GM12878 (cell line): ENCODE data around the gene KIF2A. TPM values are rescaled to one million over a fixed set of nuclear protein-coding genes. Genes with fewer than 3 reads are reported as not detected.

Source experiments
- ATAC-seq: fragments of 200-7000 bp; cut with Tn5 transposase; 3 replicates; pipeline ENCODE4 v1.9.1; 2020; ENCODE audit warnings: mild to moderate bottlenecking, moderate library complexity
- BruUV-seq: library from RNA; stranded (reverse); fragments of 400-500 nt; replicated peaks from 2 replicates; lab custom pipeline; 2021; lab: Mats Ljungman, UMichigan
- CTCF ChIA-PET: fragments of 300-600 bp; sonication (Branson Sonifier 250); formaldehyde crosslinking; extraction: SDS; loops from one replicate; lab custom pipeline; 2021; ENCODE audit warnings: inconsistent platforms; lab: Yijun Ruan, JAX
- POLR2A ChIA-PET: fragments of 350-600 bp; formaldehyde crosslinking; extraction: SDS; loops from one replicate; lab custom pipeline; 2021; ENCODE audit warnings: inconsistent platforms; lab: Charles Lee
- RAD21 ChIA-PET: fragments of 300-600 bp; sonication (Branson Sonifier 250); formaldehyde crosslinking; loops from one replicate; lab custom pipeline; 2023; ENCODE audit warnings: antibody characterized with exemption; ENCODE audit not compliant: unreplicated experiment; lab: Charles Lee
- SMC1A ChIA-PET: fragments of 300-600 bp; sonication (Branson Sonifier 250); formaldehyde crosslinking; loops from one replicate; lab custom pipeline; 2023; ENCODE audit not compliant: unreplicated experiment, uncharacterized antibody; lab: Charles Lee
- DNase-seq: peaks from one replicate; pipeline ENCODE4 v3.0.0-alpha.2; 2011; ENCODE audit warnings: low read depth, low spot score
- FAIRE-seq: peaks from 3 replicates; lab custom pipeline; 2011; peaks lifted over from hg19 to GRCh38; lab: Jason Lieb, UNC
- H2AFZ ChIP-seq: 2 replicates; pipeline ENCODE4 v1.6.0; 2011; ENCODE audit warnings: low read depth, low read length, control low read depth; ENCODE audit not compliant: control insufficient read depth
- H3K27ac ChIP-seq: 2 replicates; pipeline ENCODE4 v1.5.1; 2011; ENCODE audit warnings: control low read depth; ENCODE audit not compliant: control insufficient read depth, insufficient read depth
- H3K27me3 ChIP-seq, 2 experiments: replicated peaks in 1 of 2; 2 replicates each; pipeline versions ENCODE4 v1.6.0 to v1.6.1; 2011; ENCODE audit warnings: low read length in 1 of 2; ENCODE audit not compliant: control insufficient read depth in 2 of 2, insufficient read depth in 2 of 2
- H3K36me3 ChIP-seq, 2 experiments: 2 replicates each; pipeline ENCODE4 v1.5.1; 2011; ENCODE audit warnings: low read length in 1 of 2; ENCODE audit not compliant: control insufficient read depth in 2 of 2, insufficient read depth in 2 of 2
- H3K4me1 ChIP-seq: 2 replicates; pipeline ENCODE4 v1.6.1; 2011; ENCODE audit warnings: mild to moderate bottlenecking, low read length, moderate library complexity, mixed read lengths; ENCODE audit not compliant: control insufficient read depth, insufficient read depth
- H3K4me2 ChIP-seq: 2 replicates; pipeline ENCODE4 v1.6.0; 2011; ENCODE audit warnings: control low read depth; ENCODE audit not compliant: control insufficient read depth, insufficient read depth
- H3K4me3 ChIP-seq: fragments of 200-600 bp; sonication (generic); 2 replicates; pipeline ENCODE4 v1.5.1; 2016
- H3K79me2 ChIP-seq: 2 replicates; pipeline ENCODE4 v1.6.0; 2011; ENCODE audit warnings: low read length; ENCODE audit not compliant: control insufficient read depth, insufficient read depth
- H3K9ac ChIP-seq: 2 replicates; pipeline ENCODE4 v1.8.0; 2011; ENCODE audit warnings: low read length, control low read depth, mixed read lengths; ENCODE audit not compliant: control insufficient read depth, insufficient read depth
- H3K9me3 ChIP-seq: replicated peaks from 3 replicates; pipeline ENCODE4 v1.5.1; 2011; ENCODE audit warnings: mild to moderate bottlenecking, low read length; ENCODE audit not compliant: control insufficient read depth, insufficient read depth
- H4K20me1 ChIP-seq: 2 replicates; pipeline ENCODE4 v1.6.0; 2011; ENCODE audit not compliant: control insufficient read depth, insufficient read depth
- NRF1 ChIP-seq: conservative IDR thresholded peaks from 2 replicates; pipeline ENCODE4 v1.6.1; 2011; ENCODE audit warnings: mild to moderate bottlenecking, low read depth, low read length, improper control_type of control experiment
- POU2F2 ChIP-seq: IDR thresholded peaks from 3 replicates; pipeline ENCODE4 v1.6.1; 2011; ENCODE audit warnings: low read depth, mild to moderate bottlenecking, low read length, borderline replicate concordance
- RCOR1 ChIP-seq: conservative IDR thresholded peaks from 2 replicates; pipeline ENCODE4 v1.6.1; 2012; ENCODE audit warnings: low read depth, low read length, improper control_type of control experiment
- RFX5 ChIP-seq: IDR thresholded peaks from 2 replicates; pipeline ENCODE4 v1.6.1; 2011; ENCODE audit warnings: low read depth, low read length, improper control_type of control experiment
- SIX5 ChIP-seq: IDR thresholded peaks from 2 replicates; pipeline ENCODE4 v1.6.1; 2011; ENCODE audit warnings: mild to moderate bottlenecking, low read depth, low read length, moderate library complexity; ENCODE audit not compliant: severe bottlenecking
- TARDBP ChIP-seq: IDR thresholded peaks from 2 replicates; pipeline ENCODE4 v1.6.1; 2016; ENCODE audit warnings: borderline replicate concordance
- ZNF274 ChIP-seq: IDR thresholded peaks from one replicate; pipeline ENCODE4 v1.8.0; 2011; ENCODE audit not compliant: insufficient read length, insufficient read depth
- ZNF622 ChIP-seq: fragments of 450-650 bp; IDR thresholded peaks from 2 replicates; pipeline ENCODE4 v1.6.1; 2017; ENCODE audit warnings: mild to moderate bottlenecking, inconsistent platforms
- WGBS: methylation state at CpG from one replicate; pipeline ENCODE4 v1.1.6; 2016; ENCODE audit warnings: low lambda C conversion rate; ENCODE audit not compliant: insufficient replicate concordance, insufficient coverage; ENCODE audit errors: missing lambda C conversion rate; 5-methylcytosine and 5-hydroxymethylcytosine counted together
- in situ Hi-C: fragments of 300-500 bp; cut with MboI; formaldehyde crosslinking; loops from 9 replicates; pipeline ENCODE4 v1.14.3; 2018; ENCODE audit warnings: mixed read lengths
- intact Hi-C: fragments of 100-400 bp; cut with micrococcal nuclease; formaldehyde crosslinking; loops from one replicate; pipeline ENCODE4 v1.14.2; 2022; ENCODE audit not compliant: unreplicated experiment
- polyA plus RNA-seq, 11 experiments: library from polyadenylated mRNA; depleted of rRNA in 4 of 11; unstranded in 6 of 11; stranded (reverse) in 5 of 11; fragments of >200 nt; fragmentation: Nextera tagmentation in 4 of 11; fragmentation: Illumina TruSeq in 1 of 11; extraction: Ambion mirVana in 4 of 11; extraction: Trizol in 1 of 11; gene quantifications; 1 replicate in 1 of 11; 2 replicates in 10 of 11; pipeline versions ENCODE4 v1.2.1 to v1.2.3, GENCODE V29; 2011 to 2016; ENCODE audit warnings: inconsistent platforms in 2 of 11, missing spikeins in 2 of 11, low read depth in 1 of 11
- total RNA-seq, 4 experiments: library from RNA; depleted of rRNA in 3 of 4; stranded (reverse); fragments of >200 nt in 3 of 4; fragmentation: Illumina TruSeq in 1 of 4; extraction: Trizol in 1 of 4; gene quantifications; 2 replicates each; pipeline versions ENCODE4 v1.2.1 to v1.2.3, GENCODE V29; 2013 to 2021
- TF ChIP-seq, protein P1 (sequence below): fragments of 150-350 bp; IDR thresholded peaks from 2 replicates; pipeline ENCODE4 v1.6.1; 2016; ENCODE audit warnings: low read depth, low read length
- TF ChIP-seq, protein P2 (sequence below): fragments of 450-650 bp; IDR thresholded peaks from 2 replicates; pipeline ENCODE4 v1.6.1; 2018; ENCODE audit warnings: mild to moderate bottlenecking, low read depth, moderate library complexity; ENCODE audit not compliant: partially characterized antibody

The KIF2A gene
- total and polyA plus RNA-seq, 10 of the 15 experiments (the other 5 are each of a cell fraction or from before 2014, with no cell fraction given) = 35.9 to 124 (median 80.1) TPM

DNA sequence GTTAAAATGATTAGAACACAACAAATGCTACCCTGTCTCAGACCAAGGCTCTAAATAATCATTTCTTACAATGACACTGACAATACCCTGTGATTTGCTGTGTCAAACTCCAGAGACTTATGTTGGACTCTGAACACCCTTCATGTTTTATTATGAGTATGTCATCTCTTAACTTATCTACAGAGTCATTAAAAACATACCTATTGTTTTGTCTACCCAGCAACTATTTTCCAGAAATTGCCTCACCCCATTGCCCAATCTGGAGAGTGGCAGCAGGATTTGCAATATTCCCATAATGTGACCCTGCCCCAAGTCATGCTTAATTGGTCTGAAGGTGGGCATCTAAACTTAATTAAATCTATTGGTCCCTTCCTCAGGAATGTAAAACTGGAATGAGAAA, 23.0 kb upstream of the KIF2A start (continued):
- TF ChIP-seq, protein P1, sequence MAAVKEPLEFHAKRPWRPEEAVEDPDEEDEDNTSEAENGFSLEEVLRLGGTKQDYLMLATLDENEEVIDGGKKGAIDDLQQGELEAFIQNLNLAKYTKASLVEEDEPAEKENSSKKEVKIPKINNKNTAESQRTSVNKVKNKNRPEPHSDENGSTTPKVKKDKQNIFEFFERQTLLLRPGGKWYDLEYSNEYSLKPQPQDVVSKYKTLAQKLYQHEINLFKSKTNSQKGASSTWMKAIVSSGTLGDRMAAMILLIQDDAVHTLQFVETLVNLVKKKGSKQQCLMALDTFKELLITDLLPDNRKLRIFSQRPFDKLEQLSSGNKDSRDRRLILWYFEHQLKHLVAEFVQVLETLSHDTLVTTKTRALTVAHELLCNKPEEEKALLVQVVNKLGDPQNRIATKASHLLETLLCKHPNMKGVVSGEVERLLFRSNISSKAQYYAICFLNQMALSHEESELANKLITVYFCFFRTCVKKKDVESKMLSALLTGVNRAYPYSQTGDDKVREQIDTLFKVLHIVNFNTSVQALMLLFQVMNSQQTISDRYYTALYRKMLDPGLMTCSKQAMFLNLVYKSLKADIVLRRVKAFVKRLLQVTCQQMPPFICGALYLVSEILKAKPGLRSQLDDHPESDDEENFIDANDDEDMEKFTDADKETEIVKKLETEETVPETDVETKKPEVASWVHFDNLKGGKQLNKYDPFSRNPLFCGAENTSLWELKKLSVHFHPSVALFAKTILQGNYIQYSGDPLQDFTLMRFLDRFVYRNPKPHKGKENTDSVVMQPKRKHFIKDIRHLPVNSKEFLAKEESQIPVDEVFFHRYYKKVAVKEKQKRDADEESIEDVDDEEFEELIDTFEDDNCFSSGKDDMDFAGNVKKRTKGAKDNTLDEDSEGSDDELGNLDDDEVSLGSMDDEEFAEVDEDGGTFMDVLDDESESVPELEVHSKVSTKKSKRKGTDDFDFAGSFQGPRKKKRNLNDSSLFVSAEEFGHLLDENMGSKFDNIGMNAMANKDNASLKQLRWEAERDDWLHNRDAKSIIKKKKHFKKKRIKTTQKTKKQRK = no peak

DNA sequence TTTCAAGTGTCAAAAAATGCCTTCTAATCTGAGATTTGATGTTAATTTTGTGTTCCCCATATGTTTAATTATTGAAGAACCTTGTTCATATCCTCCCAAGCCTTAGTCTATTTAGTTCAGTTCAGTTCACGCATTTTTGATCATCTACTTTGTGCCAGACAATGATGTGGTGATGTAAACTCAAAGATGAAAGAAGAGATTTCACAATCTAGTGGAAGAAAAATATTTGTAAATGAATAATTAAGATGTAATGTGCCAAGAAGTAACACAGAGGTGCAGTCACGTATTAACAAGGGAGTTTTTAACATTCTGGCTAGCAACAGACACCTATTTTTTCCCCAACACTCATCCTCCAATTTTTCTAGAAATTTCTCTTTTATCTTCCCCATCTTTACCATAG, 22.1 kb upstream of the KIF2A start:
- no peak for ATAC-seq
- SMC1A ChIA-PET = interaction anchor here (0.7 to 2.0 kb wide), 5 partner anchors 8 to 22 kb away, joined by 3 to 11 read pairs (median 3); partner anchors contain the start of gene KIF2A
- CTCF ChIA-PET = interaction anchor here (1.0 to 1.9 kb wide), 2 partner anchors 11 to 19 kb away, joined by 3 to 5 read pairs; no protein-coding TSS in a partner anchor
- Histone ChIP-seq H2AFZ (no peak overlapping the region), H3K27me3 (no peaks in the 10 kb centered on the region), H3K9ac (no peak overlapping the region), H3K4me2 (no peak overlapping the region), H3K36me3 (no peaks in the 10 kb centered on the region), H3K27ac (no peak overlapping the region), H3K9me3 (peaks cover 8% of the 10 kb centered on the region; the same call in 2 of the 3 replicates), H3K4me1 (peaks cover 12% of the 10 kb centered on the region), H3K79me2 (no peaks in the 10 kb centered on the region), H4K20me1 (no peaks in the 10 kb centered on the region), H3K4me3 (no peak overlapping the region)
- WGBS = 94% methylated on average over 2 of the region's 2 CpGs
- RAD21 ChIA-PET = no interaction called here
- in situ Hi-C loops = no loop called here
- TF ChIP-seq NRF1 (no peak), ZNF274 (no peak), RFX5 (no peak), TARDBP (no peak), ZNF622 (no peak), SIX5 (no peak), RCOR1 (no peak), POU2F2 (no peak)
- TF ChIP-seq, protein P2, sequence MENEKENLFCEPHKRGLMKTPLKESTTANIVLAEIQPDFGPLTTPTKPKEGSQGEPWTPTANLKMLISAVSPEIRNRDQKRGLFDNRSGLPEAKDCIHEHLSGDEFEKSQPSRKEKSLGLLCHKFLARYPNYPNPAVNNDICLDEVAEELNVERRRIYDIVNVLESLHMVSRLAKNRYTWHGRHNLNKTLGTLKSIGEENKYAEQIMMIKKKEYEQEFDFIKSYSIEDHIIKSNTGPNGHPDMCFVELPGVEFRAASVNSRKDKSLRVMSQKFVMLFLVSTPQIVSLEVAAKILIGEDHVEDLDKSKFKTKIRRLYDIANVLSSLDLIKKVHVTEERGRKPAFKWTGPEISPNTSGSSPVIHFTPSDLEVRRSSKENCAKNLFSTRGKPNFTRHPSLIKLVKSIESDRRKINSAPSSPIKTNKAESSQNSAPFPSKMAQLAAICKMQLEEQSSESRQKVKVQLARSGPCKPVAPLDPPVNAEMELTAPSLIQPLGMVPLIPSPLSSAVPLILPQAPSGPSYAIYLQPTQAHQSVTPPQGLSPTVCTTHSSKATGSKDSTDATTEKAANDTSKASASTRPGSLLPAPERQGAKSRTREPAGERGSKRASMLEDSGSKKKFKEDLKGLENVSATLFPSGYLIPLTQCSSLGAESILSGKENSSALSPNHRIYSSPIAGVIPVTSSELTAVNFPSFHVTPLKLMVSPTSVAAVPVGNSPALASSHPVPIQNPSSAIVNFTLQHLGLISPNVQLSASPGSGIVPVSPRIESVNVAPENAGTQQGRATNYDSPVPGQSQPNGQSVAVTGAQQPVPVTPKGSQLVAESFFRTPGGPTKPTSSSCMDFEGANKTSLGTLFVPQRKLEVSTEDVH = no peak
- no peak for FAIRE-seq
- intact Hi-C loops = no loop called here
- DNase-seq = no peak
- POLR2A ChIA-PET = interaction anchor here (0.8 to 1.3 kb wide), 3 partner anchors 22 to 25 kb away, joined by 3 to 5 read pairs (median 4); partner anchors contain the start of gene KIF2A
- BruUV-seq = no TSS peak
